Prostate gland (tissue), 2 donors: ENCODE measurements around the gene CABLES2.

Experiments used
- POLR2A ChIP-seq: fragments of 450-650 bp; IDR thresholded peaks from one replicate; pipeline ENCODE4 v1.6.1; 2016; ENCODE audit warnings: antibody characterized with exemption, mild to moderate bottlenecking
- POLR2AphosphoS5 ChIP-seq: sonication (generic); formaldehyde crosslinking; IDR thresholded peaks from one replicate; pipeline ENCODE4 v1.6.1; 2017; ENCODE audit warnings: antibody characterized with exemption
- TF ChIP-seq, protein P1 (sequence below), 4 experiments: fragments of 200-600 bp in 2 of 4; fragments of 450-650 bp in 2 of 4; sonication (generic) in 2 of 4; IDR thresholded peaks; 1 replicate in 3 of 4; 2 replicates in 1 of 4; pipeline ENCODE4 v1.5.1; 2016 to 2019; ENCODE audit warnings: antibody characterized with exemption in 4 of 4, mild to moderate bottlenecking in 2 of 4, moderate library complexity in 2 of 4

DNA sequence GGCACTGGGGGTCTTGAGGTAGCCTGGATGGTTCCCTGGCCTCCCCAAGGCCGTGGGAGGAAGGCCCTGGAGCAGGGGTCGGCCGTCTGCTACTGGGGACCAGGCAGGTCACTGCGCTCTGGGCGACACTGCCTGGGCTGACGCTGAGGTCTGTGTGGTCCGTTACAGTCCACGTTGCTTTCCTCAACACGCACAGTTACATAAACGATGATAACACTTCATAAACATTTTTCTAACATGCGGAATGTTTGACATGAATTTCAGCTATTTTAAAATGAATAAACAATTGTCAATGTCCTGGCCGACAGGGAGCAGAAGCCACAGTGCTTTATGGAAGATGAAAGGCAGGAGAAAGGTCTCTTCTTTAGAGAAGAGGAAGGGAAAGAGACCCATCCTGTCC is 30.4 kb upstream of the CABLES2 start:
- TF ChIP-seq, protein P1, sequence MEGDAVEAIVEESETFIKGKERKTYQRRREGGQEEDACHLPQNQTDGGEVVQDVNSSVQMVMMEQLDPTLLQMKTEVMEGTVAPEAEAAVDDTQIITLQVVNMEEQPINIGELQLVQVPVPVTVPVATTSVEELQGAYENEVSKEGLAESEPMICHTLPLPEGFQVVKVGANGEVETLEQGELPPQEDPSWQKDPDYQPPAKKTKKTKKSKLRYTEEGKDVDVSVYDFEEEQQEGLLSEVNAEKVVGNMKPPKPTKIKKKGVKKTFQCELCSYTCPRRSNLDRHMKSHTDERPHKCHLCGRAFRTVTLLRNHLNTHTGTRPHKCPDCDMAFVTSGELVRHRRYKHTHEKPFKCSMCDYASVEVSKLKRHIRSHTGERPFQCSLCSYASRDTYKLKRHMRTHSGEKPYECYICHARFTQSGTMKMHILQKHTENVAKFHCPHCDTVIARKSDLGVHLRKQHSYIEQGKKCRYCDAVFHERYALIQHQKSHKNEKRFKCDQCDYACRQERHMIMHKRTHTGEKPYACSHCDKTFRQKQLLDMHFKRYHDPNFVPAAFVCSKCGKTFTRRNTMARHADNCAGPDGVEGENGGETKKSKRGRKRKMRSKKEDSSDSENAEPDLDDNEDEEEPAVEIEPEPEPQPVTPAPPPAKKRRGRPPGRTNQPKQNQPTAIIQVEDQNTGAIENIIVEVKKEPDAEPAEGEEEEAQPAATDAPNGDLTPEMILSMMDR (IDR thresholded peaks at IDR 0.05), result no peak
- no peak for TF ChIP-seq POLR2AphosphoS5
- no peak for TF ChIP-seq POLR2A
